Mesenchymal stem cell (in vitro differentiated cells and primary cell): ENCODE data around the gene ITFG1.

ENCODE experiments used
- DNase-seq: peaks from one replicate; pipeline ENCODE4 v3.0.0-alpha.2; 2013
- H2AFZ ChIP-seq: one replicate; pipeline ENCODE4 v1.6.1; 2013; ENCODE audit warnings: low read depth, mild to moderate bottlenecking, control low read depth, inconsistent platforms, low read length, moderate library complexity
- H2AK5ac ChIP-seq: 2 replicates; pipeline ENCODE4 v1.6.1; 2013; ENCODE audit warnings: low read length, moderate library complexity, mild to moderate bottlenecking, inconsistent platforms; ENCODE audit not compliant: severe bottlenecking
- H2BK120ac ChIP-seq: one replicate; pipeline ENCODE4 v1.6.1; 2013; ENCODE audit warnings: low read depth, mild to moderate bottlenecking, inconsistent platforms, low read length, moderate library complexity
- H2BK12ac ChIP-seq, 2 experiments: one replicate each; pipeline ENCODE4 v1.6.1; 2013; ENCODE audit warnings: inconsistent platforms in 2 of 2, low read length in 2 of 2, mild to moderate bottlenecking in 2 of 2, moderate library complexity in 2 of 2, control low read depth in 1 of 2
- H2BK15ac ChIP-seq: one replicate; pipeline ENCODE4 v1.6.1; 2013; ENCODE audit warnings: mild to moderate bottlenecking, low read depth, inconsistent platforms; ENCODE audit not compliant: poor library complexity, severe bottlenecking
- H2BK5ac ChIP-seq: 2 replicates; pipeline ENCODE4 v1.6.1; 2013; ENCODE audit warnings: low read depth, mild to moderate bottlenecking, low read length, control low read depth, inconsistent platforms; ENCODE audit not compliant: poor library complexity, severe bottlenecking
- H3K14ac ChIP-seq, 2 experiments: one replicate each; pipeline ENCODE4 v1.6.1; 2013; ENCODE audit warnings: inconsistent platforms in 2 of 2, low read length in 2 of 2, control low read depth in 1 of 2, mild to moderate bottlenecking in 1 of 2, moderate library complexity in 1 of 2
- H3K18ac ChIP-seq, 2 experiments: one replicate each; pipeline ENCODE4 v1.6.1; 2013; ENCODE audit warnings: inconsistent platforms in 2 of 2, low read length in 2 of 2, control low read depth in 1 of 2, low read depth in 1 of 2, mild to moderate bottlenecking in 1 of 2
- H3K23ac ChIP-seq, 2 experiments: one replicate each; pipeline ENCODE4 v1.6.1; 2013; ENCODE audit warnings: inconsistent platforms in 2 of 2, low read length in 2 of 2, mild to moderate bottlenecking in 2 of 2, moderate library complexity in 2 of 2, control low read depth in 1 of 2
- H3K27ac ChIP-seq: 2 replicates; pipeline ENCODE4 v1.5.1; 2013; ENCODE audit warnings: mild to moderate bottlenecking, moderate library complexity, low read length, control low read depth, inconsistent platforms; ENCODE audit not compliant: poor library complexity, severe bottlenecking
- H3K27me3 ChIP-seq, 2 experiments: 2 replicates each; pipeline versions ENCODE4 v1.6.1 to v1.7.0; 2013; ENCODE audit warnings: low read length in 2 of 2, mild to moderate bottlenecking in 2 of 2, moderate library complexity in 2 of 2, control low read depth in 1 of 2, inconsistent platforms in 1 of 2; ENCODE audit not compliant: control insufficient read depth in 1 of 2, insufficient read depth in 1 of 2
- H3K36me3 ChIP-seq, 2 experiments: 2 replicates each; pipeline versions ENCODE4 v1.6.1 to v1.7.0; 2013; ENCODE audit warnings: low read length in 2 of 2, control low read depth in 1 of 2, inconsistent platforms in 1 of 2, low read depth in 1 of 2, mild to moderate bottlenecking in 1 of 2; ENCODE audit not compliant: insufficient read depth in 2 of 2, control insufficient read depth in 1 of 2
- H3K4ac ChIP-seq, 2 experiments: one replicate each; pipeline ENCODE4 v1.6.1; 2013; ENCODE audit warnings: inconsistent platforms in 2 of 2, low read length in 2 of 2, mild to moderate bottlenecking in 2 of 2, moderate library complexity in 2 of 2, control low read depth in 1 of 2, low read depth in 1 of 2
- H3K4me1 ChIP-seq: 2 replicates; pipeline ENCODE4 v1.6.1; 2013; ENCODE audit warnings: low read depth, low read length, control low read depth; ENCODE audit not compliant: control insufficient read depth, insufficient read depth
- H3K4me2 ChIP-seq: 2 replicates; pipeline ENCODE4 v1.6.1; 2013; ENCODE audit warnings: low read length, mild to moderate bottlenecking, inconsistent platforms; ENCODE audit not compliant: poor library complexity, severe bottlenecking
- H3K4me3 ChIP-seq, 2 experiments: 2 replicates each; pipeline versions ENCODE4 v1.5.1 to v1.7.0; 2013; ENCODE audit warnings: low read length in 2 of 2, mild to moderate bottlenecking in 2 of 2, control low read depth in 1 of 2, low read depth in 1 of 2; ENCODE audit not compliant: insufficient read depth in 1 of 2
- H3K79me1 ChIP-seq: replicated peaks from 2 replicates; pipeline ENCODE4 v1.6.1; 2013; ENCODE audit warnings: mild to moderate bottlenecking, control low read depth, low read length, inconsistent platforms; ENCODE audit not compliant: poor library complexity, severe bottlenecking
- H3K9ac ChIP-seq: 2 replicates; pipeline ENCODE4 v1.7.0; 2013; ENCODE audit warnings: mild to moderate bottlenecking, low read length, moderate library complexity
- H3K9me3 ChIP-seq: 2 replicates; pipeline ENCODE4 v1.7.0; 2013; ENCODE audit warnings: mild to moderate bottlenecking, low read length; ENCODE audit not compliant: control insufficient read depth
- H4K8ac ChIP-seq: one replicate; pipeline ENCODE4 v1.6.1; 2013; ENCODE audit warnings: inconsistent platforms, mild to moderate bottlenecking, low read length, moderate library complexity
- H4K91ac ChIP-seq: one replicate; pipeline ENCODE4 v1.6.1; 2013; ENCODE audit warnings: mild to moderate bottlenecking, low read length, inconsistent platforms
- WGBS: methylation state at CpG from one replicate; pipeline ENCODE4 v1.1.7; 2013; ENCODE audit warnings: mixed read lengths; 5-methylcytosine and 5-hydroxymethylcytosine counted together

The ITFG1 gene

GRCh38 chr16:47492428-47493377 lies 31.8 kb upstream of the ITFG1 start:
- Histone ChIP-seq H3K79me1 (peaks cover 21% of the 10 kb centered on the region), H3K27me3 (no peaks in the 10 kb centered on the region), H4K8ac (peak overlapping the region; percentile 47), H2BK15ac (no peak overlapping the region), H3K23ac (no peak overlapping the region), H2AFZ (no peak overlapping the region), H2BK12ac (peak overlapping the region; percentile 14 to 19), H3K4ac (peak overlapping the region; percentile 55 to 62), H3K27ac (no peak overlapping the region), H2BK5ac (no peak overlapping the region), H3K9me3 (peaks cover 36% of the 10 kb centered on the region), H3K14ac (no peak overlapping the region), H3K4me1 (no peaks in the 10 kb centered on the region), H3K4me2 (no peak overlapping the region), H3K18ac (peak overlapping the region; percentile 25 to 44), H2AK5ac (no peak overlapping the region), H2BK120ac (no peak overlapping the region), H4K91ac (peak overlapping the region; percentile 23), H3K4me3 (peak overlapping the region in 1 of 2 experiments; percentile 9), H3K36me3 (peaks cover 5 to 6% of the 10 kb centered on the region in 2 experiments), H3K9ac (no peak overlapping the region)
- peak; percentile 73 for DNase-seq
- 80% methylated on average over 7 of the region's 10 CpGs for WGBS

- Histone ChIP-seq H4K8ac (no peak overlapping the region), H3K27me3 (no peaks in the 10 kb centered on the region), H3K4ac (no peak overlapping the region), H4K91ac (no peak overlapping the region), H3K9me3 (peaks cover 40% of the 10 kb centered on the region), H2BK120ac (no peak overlapping the region), H3K23ac (no peak overlapping the region), H3K27ac (no peak overlapping the region), H3K14ac (no peak overlapping the region), H2AK5ac (no peak overlapping the region), H3K4me1 (no peaks in the 10 kb centered on the region), H3K79me1 (peaks cover 23% of the 10 kb centered on the region), H2AFZ (no peak overlapping the region), H3K36me3 (peaks cover 0 to 6% of the 10 kb centered on the region in 2 experiments), H3K9ac (no peak overlapping the region), H3K18ac (no peak overlapping the region), H2BK15ac (no peak overlapping the region), H3K4me2 (no peak overlapping the region), H2BK5ac (no peak overlapping the region), H3K4me3 (no peak overlapping the region), H2BK12ac (no peak overlapping the region)
- 23% methylated on average over 1 of the region's 1 CpG for WGBS
- DNase-seq = no peak
These were observed 31.2 kb upstream of the ITFG1 start for GRCh38 chr16:47492036-47492427.

GRCh38 chr16:47490471-47490870 lies 29.6 kb upstream of the ITFG1 start:
- Histone ChIP-seq H3K4ac (no peak overlapping the region), H3K79me1 (peaks cover 21% of the 10 kb centered on the region), H2BK120ac (no peak overlapping the region), H3K4me2 (no peak overlapping the region), H2BK5ac (no peak overlapping the region), H2BK12ac (no peak overlapping the region), H3K4me1 (no peaks in the 10 kb centered on the region), H3K9me3 (peaks cover 40% of the 10 kb centered on the region), H2AK5ac (no peak overlapping the region), H3K14ac (no peak overlapping the region), H4K8ac (no peak overlapping the region), H2BK15ac (no peak overlapping the region), H3K9ac (no peak overlapping the region), H3K18ac (no peak overlapping the region), H3K23ac (no peak overlapping the region), H3K36me3 (peaks cover 0 to 6% of the 10 kb centered on the region in 2 experiments), H4K91ac (no peak overlapping the region), H2AFZ (no peak overlapping the region), H3K4me3 (peak overlapping the region in 1 of 2 experiments; percentile 13), H3K27ac (no peak overlapping the region), H3K27me3 (no peaks in the 10 kb centered on the region)
- DNase-seq = no peak

- H4K91ac ChIP-seq = no peak overlapping the region
These were observed 27.2 kb upstream of the ITFG1 start for GRCh38 chr16:47488051-47488450.

More at GRCh38 chr16:47488051-47488450, 27.2 kb upstream of the ITFG1 start:
- H2BK15ac ChIP-seq = no peak overlapping the region
- no peak overlapping the region for H3K4ac ChIP-seq
- H3K14ac ChIP-seq = no peak overlapping the region
- peaks cover 40% of the 10 kb centered on the region for H3K9me3 ChIP-seq
- H3K36me3 ChIP-seq = peaks cover 0 to 6% of the 10 kb centered on the region in 2 experiments
- DNase-seq = no peak
- no peak overlapping the region for H3K27ac ChIP-seq
- H3K4me3 ChIP-seq = no peak overlapping the region
- H3K27me3 ChIP-seq = no peaks in the 10 kb centered on the region
- no peak overlapping the region for H4K8ac ChIP-seq
- 98% methylated on average over 3 of the region's 3 CpGs for WGBS
- peaks cover 20% of the 10 kb centered on the region for H3K79me1 ChIP-seq
- no peak overlapping the region for H2AFZ ChIP-seq
- H3K4me1 ChIP-seq = no peaks in the 10 kb centered on the region
- H2BK5ac ChIP-seq = no peak overlapping the region
- no peak overlapping the region for H2BK12ac ChIP-seq
- no peak overlapping the region for H3K23ac ChIP-seq
- H3K9ac ChIP-seq = no peak overlapping the region
- no peak overlapping the region for H2BK120ac ChIP-seq
- no peak overlapping the region for H3K4me2 ChIP-seq
- no peak overlapping the region for H3K18ac ChIP-seq
- no peak overlapping the region for H2AK5ac ChIP-seq
